Common myeloid progenitor, CD34-positive (primary cell): ENCODE measurements around the gene MVD. TPM values are rescaled to one million over a fixed set of nuclear protein-coding genes. Genes with fewer than 3 reads are reported as not detected.

Source experiments
- CTCF ChIA-PET: fragments of 350-600 bp; sonication (Branson Sonifier 250); formaldehyde crosslinking; loops from one replicate; lab custom pipeline; 2021; ENCODE audit warnings: antibody characterized with exemption; lab: Charles Lee
- POLR2A ChIA-PET: fragments of 350-600 bp; sonication (Branson Sonifier 250); formaldehyde crosslinking; loops from one replicate; lab custom pipeline; 2021; ENCODE audit warnings: antibody characterized with exemption; lab: Charles Lee
- DNase-seq, 3 donors: peaks; one replicate each; pipeline versions ENCODE4 v3.0.0 to v3.0.0-alpha.2; 2013
- H3K27ac ChIP-seq, 2 experiments: 1 replicate in 1 of 2; 2 replicates in 1 of 2; pipeline ENCODE4 v1.7.0; 2013; ENCODE audit warnings: inconsistent platforms in 2 of 2, low read length in 2 of 2, mild to moderate bottlenecking in 2 of 2, low read depth in 1 of 2, moderate library complexity in 1 of 2; ENCODE audit not compliant: severe bottlenecking in 2 of 2, insufficient read depth in 1 of 2, poor library complexity in 1 of 2
- H3K27me3 ChIP-seq, 5 experiments: replicated peaks in 2 of 5; 1 replicate in 3 of 5; 2 replicates in 2 of 5; pipeline versions ENCODE4 v1.6.1 to v1.7.0; 2013; ENCODE audit warnings: low read length in 4 of 5, mild to moderate bottlenecking in 2 of 5, moderate library complexity in 2 of 5, inconsistent platforms in 1 of 5; ENCODE audit not compliant: insufficient read depth in 5 of 5, control insufficient read depth in 4 of 5
- H3K36me3 ChIP-seq, 4 experiments: 1 replicate in 2 of 4; 2 replicates in 2 of 4; pipeline versions ENCODE4 v1.6.1 to v1.7.0; 2013; ENCODE audit warnings: low read length in 3 of 4, control low read depth in 1 of 4, mild to moderate bottlenecking in 1 of 4; ENCODE audit not compliant: control insufficient read depth in 4 of 4, insufficient read depth in 4 of 4
- H3K4me1 ChIP-seq, 4 experiments: 1 replicate in 3 of 4; 2 replicates in 1 of 4; pipeline versions ENCODE4 v1.6.1 to v1.7.1; 2013; ENCODE audit warnings: low read length in 3 of 4, mild to moderate bottlenecking in 3 of 4, control low read depth in 1 of 4, inconsistent platforms in 1 of 4, moderate library complexity in 1 of 4; ENCODE audit not compliant: control insufficient read depth in 4 of 4, insufficient read depth in 4 of 4; ENCODE audit errors: control extremely low read depth in 1 of 4
- H3K4me3 ChIP-seq, 7 experiments: 1 replicate in 4 of 7; 2 replicates in 3 of 7; pipeline versions ENCODE4 v1.5.1 to v1.7.0; 2013; ENCODE audit warnings: mild to moderate bottlenecking in 7 of 7, low read length in 6 of 7, moderate library complexity in 6 of 7, inconsistent platforms in 2 of 7, low read depth in 2 of 7, control low read depth in 1 of 7; ENCODE audit not compliant: insufficient read depth in 4 of 7, control insufficient read depth in 1 of 7; ENCODE audit errors: extremely low read depth in 1 of 7
- H3K9me3 ChIP-seq, 5 experiments: 1 replicate in 4 of 5; 2 replicates in 1 of 5; pipeline versions ENCODE4 v1.6.1 to v1.7.1; 2013; ENCODE audit warnings: low read length in 4 of 5, mild to moderate bottlenecking in 2 of 5, inconsistent platforms in 1 of 5, low read depth in 1 of 5, moderate library complexity in 1 of 5; ENCODE audit not compliant: control insufficient read depth in 4 of 5, insufficient read depth in 2 of 5; ENCODE audit errors: control extremely low read depth in 1 of 5
- WGBS: methylation state at CpG from one replicate; pipeline ENCODE4 v1.1.5; 2013; ENCODE audit not compliant: insufficient coverage; 5-methylcytosine and 5-hydroxymethylcytosine counted together
- polyA plus RNA-seq: library from polyadenylated mRNA; unstranded; fragments of 120-200 nt; gene quantifications from one replicate; pipeline ENCODE4 v1.2.1, GENCODE V29; 2013

Gene MVD
- 20.9 TPM for polyA plus RNA-seq

GRCh38 chr16:88662843-88663606 is at the start of gene MVD:
TSS of gene MVD (minus strand) at chr16:88663091. CDS start at chr16:88663080, 11 bp downstream.
- peak within 1 kb of the TSS; percentile 66 to 90 (median 82) for H3K4me3 ChIP-seq
- H3K36me3 ChIP-seq = peaks cover 0 to 29% (median 3%) of the 10 kb centered on the region in 4 experiments
- ChIA-PET POLR2A (interaction anchor here (0.5 to 0.9 kb wide), 3 partner anchors 12 to 121 kb away, joined by 3 read pairs; no protein-coding TSS in a partner anchor), CTCF (interaction anchor here (0.6 to 3.3 kb wide), 4 partner anchors 10 to 46 kb away, joined by 3 to 14 read pairs (median 4); no protein-coding TSS in a partner anchor)
- H3K27me3 ChIP-seq = no peaks in the 10 kb centered on the region
- H3K27ac ChIP-seq = peak within 1 kb of the TSS; percentile 54 to 89
- H3K9me3 ChIP-seq = no peaks in the 10 kb centered on the region
- DNase-seq = peak; percentile 96 to 98 (median 98)
- 0% methylated on average over 47 of the region's 88 CpGs for WGBS
- peaks cover 0 to 25% (median 15%) of the 10 kb centered on the region in 4 experiments for H3K4me1 ChIP-seq

GRCh38 chr16:88712362-88712979 is 49.6 kb upstream of the MVD start:
- Histone ChIP-seq H3K9me3 (no peaks in the 10 kb centered on the region), H3K27ac (no peak overlapping the region), H3K36me3 (peaks cover 9 to 72% (median 40%) of the 10 kb centered on the region in 4 experiments), H3K4me1 (peaks cover 0 to 5% (median 2%) of the 10 kb centered on the region in 4 experiments), H3K4me3 (no peak overlapping the region), H3K27me3 (no peaks in the 10 kb centered on the region)
- CTCF ChIA-PET = no interaction called here
- no peak for DNase-seq
- 93% methylated on average over 22 of the region's 25 CpGs for WGBS
- POLR2A ChIA-PET = no interaction called here

GRCh38 chr16:88711750-88712340 is 49.0 kb upstream of the MVD start:
- POLR2A ChIA-PET = no interaction called here
- CTCF ChIA-PET = interaction anchor here (1.2 kb wide), 1 partner anchor 9 kb away, joined by 3 read pairs; no protein-coding TSS in a partner anchor
- H3K27me3 ChIP-seq = no peaks in the 10 kb centered on the region
- H3K4me3 ChIP-seq = no peak overlapping the region
- H3K27ac ChIP-seq = no peak overlapping the region
- WGBS = 85% methylated on average over 17 of the region's 18 CpGs
- no peak for DNase-seq
- no peaks in the 10 kb centered on the region for H3K9me3 ChIP-seq
- peaks cover 2 to 11% (median 9%) of the 10 kb centered on the region in 4 experiments for H3K4me1 ChIP-seq
- H3K36me3 ChIP-seq = peaks cover 9 to 65% (median 34%) of the 10 kb centered on the region in 4 experiments

DNA sequence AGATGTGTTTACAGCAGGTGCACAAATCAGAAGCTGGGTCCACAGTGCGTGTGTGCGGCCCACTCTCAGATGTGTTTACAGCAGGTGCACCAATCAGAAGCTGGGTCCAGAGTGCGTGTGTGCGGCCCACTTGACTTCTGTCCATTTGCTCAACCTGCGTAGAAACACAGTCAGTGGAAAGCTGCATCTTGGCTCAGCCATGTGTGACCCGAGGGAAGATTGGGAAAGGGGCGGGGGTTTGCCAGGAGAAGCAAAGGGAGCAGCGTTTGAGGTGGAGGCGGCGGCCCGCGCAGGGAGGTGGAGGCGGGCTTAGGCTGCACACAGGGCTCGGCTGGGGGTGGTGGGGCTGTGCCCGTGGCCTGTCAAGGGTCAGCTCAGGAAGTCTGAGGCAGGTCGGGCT is 47.7 kb upstream of the MVD start:
- CTCF ChIA-PET = no interaction called here
- Histone ChIP-seq H3K4me1 (peaks cover 4 to 18% (median 14%) of the 10 kb centered on the region in 4 experiments), H3K27me3 (no peaks in the 10 kb centered on the region), H3K36me3 (peaks cover 5 to 52% (median 22%) of the 10 kb centered on the region in 4 experiments), H3K4me3 (no peak overlapping the region), H3K9me3 (no peaks in the 10 kb centered on the region), H3K27ac (peak overlapping the region in 1 of 2 experiments; percentile 11)
- 93% methylated on average over 9 of the region's 16 CpGs for WGBS
- DNase-seq = no peak
- POLR2A ChIA-PET = no interaction called here

DNA sequence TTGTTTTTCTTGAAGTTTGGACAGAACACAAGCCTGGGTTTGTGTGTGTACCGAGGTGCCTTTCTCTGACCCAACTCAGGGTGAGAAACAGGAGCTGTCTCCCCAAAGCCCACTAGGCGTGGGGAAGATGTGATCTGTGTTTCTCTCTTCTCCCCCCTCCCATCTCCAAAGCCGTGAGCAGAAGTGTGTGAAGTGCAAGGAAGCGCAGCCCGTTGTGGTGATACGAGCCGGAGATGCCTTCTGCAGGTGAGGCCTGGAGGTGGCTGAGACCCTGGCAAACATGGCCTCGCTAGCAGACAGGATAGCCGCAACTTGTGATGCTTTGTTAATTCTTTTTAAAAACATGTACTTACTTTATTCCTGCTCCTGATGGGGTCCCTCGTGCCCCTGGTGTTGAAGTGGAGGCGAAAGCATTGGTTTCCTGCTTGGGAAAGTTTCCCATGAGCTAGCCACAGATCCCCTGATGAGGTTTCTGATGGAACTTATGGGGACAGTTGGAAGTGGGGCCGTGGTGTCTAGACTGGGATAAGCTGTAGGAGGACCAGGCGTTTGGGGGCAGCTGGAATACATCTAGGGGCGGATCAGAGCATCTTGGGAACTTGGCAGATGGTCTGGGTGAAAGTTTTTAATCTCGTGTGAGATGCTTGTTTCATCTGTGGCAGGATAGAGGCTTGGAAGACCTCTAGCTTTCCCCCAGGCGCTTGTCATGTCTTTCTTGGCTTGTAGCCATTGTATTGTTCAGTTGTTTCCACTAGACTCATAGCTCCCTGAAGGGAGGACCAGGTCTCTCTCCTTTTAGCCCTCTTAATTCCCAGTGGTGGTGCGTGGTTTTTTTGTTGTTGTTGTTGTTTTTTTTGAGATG is 44.3 kb upstream of the MVD start:
- peaks cover 0 to 38% (median 3%) of the 10 kb centered on the region in 4 experiments for H3K36me3 ChIP-seq
- peaks cover 9 to 51% (median 47%) of the 10 kb centered on the region in 4 experiments for H3K4me1 ChIP-seq
- no peaks in the 10 kb centered on the region for H3K27me3 ChIP-seq
- CTCF ChIA-PET = no interaction called here
- H3K27ac ChIP-seq = peak overlapping the region; percentile 40 to 79
- no peaks in the 10 kb centered on the region for H3K9me3 ChIP-seq
- 87% methylated on average over 5 of the region's 17 CpGs for WGBS
- DNase-seq = no peak
- peak overlapping the region; percentile 70 to 93 (median 87) for H3K4me3 ChIP-seq
- POLR2A ChIA-PET = interaction anchor here (0.6 to 1.5 kb wide), 2 partner anchors 15 to 214 kb away, joined by 3 to 6 read pairs; no protein-coding TSS in a partner anchor

GRCh38 chr16:88706229-88706964 is 43.5 kb upstream of the MVD start, which contains the start of the genes CTU2 and RNF166:
TSS of gene CTU2 (plus strand) at chr16:88706503. CDS start at chr16:88706531, 28 bp downstream.
TSS of gene RNF166 (minus strand) at chr16:88706408. CDS start at chr16:88706325, 83 bp downstream.
- peak within 1 kb of the TSS; percentile 70 to 93 (median 87) for H3K4me3 ChIP-seq
- H3K4me1 ChIP-seq = peaks cover 9 to 59% (median 55%) of the 10 kb centered on the region in 4 experiments
- CTCF ChIA-PET = interaction anchor here (3.0 to 3.4 kb wide), 2 partner anchors 18 to 21 kb away, joined by 11 to 14 read pairs; no protein-coding TSS in a partner anchor
- H3K36me3 ChIP-seq = peaks cover 0 to 34% (median 3%) of the 10 kb centered on the region in 4 experiments
- DNase-seq = peak; percentile 88 to 92 (median 91)
- peak within 1 kb of the TSS; percentile 40 to 79 for H3K27ac ChIP-seq
- POLR2A ChIA-PET = interaction anchor here (0.6 to 1.5 kb wide), 2 partner anchors 14 to 215 kb away, joined by 3 to 6 read pairs; no protein-coding TSS in a partner anchor
- WGBS = under 1% methylated on average over 80 of the region's 86 CpGs
- no peaks in the 10 kb centered on the region for H3K27me3 ChIP-seq
- H3K9me3 ChIP-seq = no peaks in the 10 kb centered on the region
